Fibroblast of skin of scalp (primary cell): ENCODE data around the gene MPZL1.
"Not testable (repeated sequence)": the region's sequence is repeated elsewhere in the genome, so short reads cannot be mapped to it uniquely, and the experiment has no call there.

Experiments
- DNase-seq: peaks from one replicate; pipeline ENCODE4 v3.0.0-alpha.2; 2013

MPZL1 gene

DNA sequence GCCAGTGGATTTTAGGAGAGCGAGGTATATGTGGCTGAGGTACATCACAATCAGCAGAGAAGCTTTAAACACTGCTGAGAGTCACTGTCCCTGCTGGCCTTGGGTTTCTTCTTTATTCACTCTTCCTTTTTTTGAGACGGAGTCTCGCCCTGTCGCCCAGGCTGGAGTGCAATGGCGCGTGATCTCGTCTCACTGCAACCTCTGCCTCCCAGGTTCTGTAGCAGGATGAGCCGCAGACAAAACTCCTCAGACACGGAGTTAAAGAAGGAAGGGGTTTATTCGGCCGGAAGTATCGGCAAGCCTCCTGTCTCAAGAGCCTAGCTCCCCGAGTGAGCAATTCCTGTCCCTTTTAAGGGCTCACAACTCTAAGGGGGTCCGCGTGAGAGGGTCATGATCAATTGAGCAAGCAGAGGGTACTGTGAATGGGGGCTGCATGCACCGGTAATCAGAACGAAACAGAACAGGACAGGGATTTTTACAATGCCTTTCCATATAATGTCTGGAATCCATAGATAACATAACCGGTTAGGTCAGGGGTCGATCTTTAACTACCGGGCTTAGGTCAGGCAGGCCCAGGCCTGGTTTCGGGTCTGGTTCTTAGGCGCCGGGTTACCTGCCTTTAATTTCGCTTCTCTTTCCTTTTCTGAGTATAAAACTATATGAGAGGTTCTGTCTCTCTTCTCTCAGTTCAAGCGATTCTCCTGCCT lies 1.9 kb upstream of the MPZL1 start:
- not testable (repeated sequence) for DNase-seq

DNA sequence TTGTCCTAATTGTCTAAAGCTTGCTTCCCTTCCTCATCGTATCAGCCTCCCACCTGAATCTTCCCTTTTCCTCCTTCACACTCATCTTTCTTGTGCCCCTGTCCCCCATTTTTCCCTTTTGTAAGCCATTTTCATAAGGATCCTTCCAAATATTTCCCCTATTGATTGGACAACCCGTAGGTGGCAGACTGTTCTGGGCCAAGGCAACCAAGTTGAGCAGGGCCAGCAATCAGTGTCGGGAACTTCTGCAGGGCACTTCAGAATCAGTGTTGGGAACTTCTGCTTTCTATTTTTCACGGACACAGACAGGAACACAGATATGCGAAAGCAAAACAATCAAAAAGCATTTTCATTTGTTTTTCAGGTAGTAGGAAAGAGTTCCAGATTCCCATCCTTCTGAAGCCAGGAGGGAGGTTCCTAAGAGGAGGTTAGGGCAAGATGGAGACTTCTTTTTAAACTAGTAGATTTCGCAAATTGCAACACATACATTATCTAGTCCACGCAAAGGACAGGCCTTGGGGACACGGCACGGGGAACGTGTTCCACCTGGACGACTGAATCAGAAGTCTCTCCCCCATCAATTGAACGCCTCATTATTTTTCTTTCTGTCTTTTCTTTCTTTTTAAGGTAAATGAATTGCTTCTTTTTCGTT lies 691 bp upstream of the MPZL1 start:
- peak; percentile 78 for DNase-seq

DNA sequence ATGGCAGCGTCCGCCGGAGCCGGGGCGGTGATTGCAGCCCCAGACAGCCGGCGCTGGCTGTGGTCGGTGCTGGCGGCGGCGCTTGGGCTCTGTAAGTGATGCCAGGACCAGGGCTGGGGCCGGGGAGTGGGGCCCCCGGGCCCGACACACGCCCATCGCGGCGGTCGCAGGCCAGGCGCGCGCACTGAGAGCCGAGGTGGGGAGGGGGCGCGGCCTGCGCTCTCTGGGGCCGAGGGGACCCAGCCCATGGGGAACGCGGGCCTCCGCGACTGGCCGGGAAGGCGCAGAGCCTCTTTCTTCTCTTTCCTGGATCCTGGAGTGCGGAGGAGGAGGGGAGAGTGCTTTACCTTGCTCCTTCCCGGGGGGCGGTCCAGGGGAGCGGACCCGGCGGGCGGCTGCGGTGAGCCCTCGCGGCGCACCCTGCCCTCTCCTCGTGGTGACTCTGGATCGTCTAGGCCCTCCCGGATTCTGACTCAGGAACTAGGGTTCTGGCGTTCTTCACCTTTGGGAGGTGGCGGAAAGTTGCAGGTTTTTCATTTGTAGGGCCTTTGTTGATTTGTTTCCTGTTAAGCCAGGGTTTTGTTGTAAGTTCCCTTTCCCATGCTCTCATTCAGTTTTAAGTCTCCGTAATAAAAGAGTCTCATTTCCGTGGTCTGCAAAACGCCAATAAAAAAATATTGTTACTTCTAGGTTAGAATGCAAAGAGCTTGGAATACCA lies 529 bp downstream of the MPZL1 start:
- no peak for DNase-seq

DNA sequence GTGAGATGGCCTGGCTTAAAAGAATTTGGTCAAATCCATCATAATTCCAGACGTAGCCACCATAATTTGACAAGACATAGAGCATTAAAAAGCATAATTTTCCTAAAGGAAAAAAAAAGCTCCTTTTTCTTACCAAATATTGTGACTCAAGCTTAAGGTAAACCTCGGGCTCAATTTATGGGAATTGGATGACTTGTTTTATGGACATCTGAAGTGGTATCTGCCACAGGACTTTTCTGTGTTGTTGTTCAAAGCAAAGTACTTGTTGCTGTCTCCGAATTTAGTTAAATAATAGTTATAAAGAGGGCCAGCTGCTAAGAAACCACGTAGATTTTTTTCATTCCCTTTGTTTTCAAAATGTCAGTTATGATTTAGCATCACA lies 1.1 kb downstream of the MPZL1 start:
- DNase-seq: no peak

DNA sequence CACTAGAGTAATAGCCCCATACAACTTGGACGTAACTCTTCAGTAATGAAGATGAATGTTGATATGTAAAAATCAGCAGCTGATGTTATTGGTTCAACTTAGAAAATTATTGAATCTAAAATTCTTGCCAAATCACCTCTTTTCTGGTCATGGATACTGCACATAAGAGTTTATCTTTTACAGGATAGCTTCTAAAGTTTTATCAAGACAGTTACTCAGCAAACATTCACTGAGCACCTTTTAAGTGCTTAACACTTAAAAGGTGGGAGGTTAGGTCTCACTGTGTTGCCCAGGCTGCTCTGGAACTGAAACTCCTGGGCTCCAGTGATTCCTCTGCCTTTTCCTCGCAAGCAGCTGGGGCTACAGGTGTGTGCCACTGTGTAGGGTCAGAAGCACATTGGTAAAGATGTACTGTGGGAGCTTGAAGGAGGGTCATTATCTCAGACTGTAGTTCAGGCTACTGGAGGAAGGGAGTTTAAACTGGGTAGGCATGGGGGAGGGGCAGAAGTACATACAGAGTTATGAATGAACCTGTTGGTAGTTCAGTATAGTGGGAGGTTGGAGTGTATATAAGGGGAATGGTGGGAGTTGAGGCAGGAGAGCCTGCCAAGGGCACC lies 2.0 kb downstream of the MPZL1 start:
- DNase-seq: no peak

DNA sequence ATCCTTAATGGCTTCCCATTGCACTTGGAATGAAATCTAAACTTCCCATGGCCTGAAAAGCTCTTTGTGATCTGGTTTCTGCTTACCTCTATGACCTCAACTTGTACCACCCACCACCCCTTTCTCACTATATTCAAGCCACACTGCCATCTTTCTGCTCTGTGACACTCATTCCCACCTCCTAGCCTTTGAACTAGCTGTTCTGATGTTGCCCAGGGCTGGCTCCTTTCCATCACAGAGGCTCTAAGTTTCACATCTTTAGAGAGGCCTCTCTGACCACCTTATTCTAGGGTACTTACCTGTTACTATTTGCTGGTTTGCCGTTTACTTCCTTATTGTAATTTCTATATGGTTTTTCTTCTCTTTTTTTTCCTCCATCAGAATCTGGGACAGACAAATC lies 4.2 kb downstream of the MPZL1 start:
- DNase-seq: no peak

DNA sequence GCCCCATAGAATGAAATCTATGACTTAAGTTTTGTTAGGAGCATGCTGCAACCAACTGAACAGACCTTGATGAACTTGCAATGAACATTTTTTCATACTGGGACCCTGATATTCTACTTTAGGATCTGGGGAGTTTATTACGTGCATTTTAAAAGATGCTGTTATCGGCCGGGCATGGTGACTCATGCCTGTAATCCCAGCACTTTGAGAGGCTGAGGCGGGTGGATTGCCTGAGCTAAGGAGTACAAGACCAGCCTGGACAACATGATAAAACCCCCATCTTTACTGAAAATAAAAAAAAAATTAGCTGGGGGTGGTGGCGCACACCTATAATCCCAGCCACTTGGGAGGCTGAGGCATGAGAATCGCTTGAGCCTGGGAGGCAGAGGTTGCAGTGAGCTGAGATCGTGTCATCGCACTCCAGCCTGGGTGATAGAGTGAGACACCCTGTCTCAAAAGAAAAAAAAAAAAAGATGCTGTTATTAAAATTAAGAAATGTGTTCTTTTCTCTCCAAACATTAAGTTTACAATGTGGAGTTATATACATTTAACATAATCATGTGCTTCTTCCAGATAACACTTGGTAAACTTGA lies 7.1 kb downstream of the MPZL1 start:
- DNase-seq: no peak

DNA sequence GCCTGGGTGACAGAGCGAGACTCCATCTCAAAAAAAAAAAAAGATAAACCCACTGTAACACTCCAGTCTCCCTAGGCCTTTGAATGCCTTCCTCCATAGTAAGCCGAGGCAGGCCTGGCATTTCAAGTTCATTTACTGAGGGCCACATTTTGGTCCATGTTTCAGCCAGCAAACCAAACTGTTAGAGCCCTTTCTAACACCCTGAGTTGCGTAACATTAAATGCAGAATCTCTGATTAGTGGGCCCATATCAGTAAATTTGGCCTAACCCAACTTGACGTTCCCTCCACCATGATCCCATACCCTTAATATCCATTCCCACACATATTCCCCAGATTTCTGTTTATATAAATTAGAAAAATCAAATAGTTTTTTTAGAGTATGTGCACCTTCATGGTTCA lies 12.4 kb downstream of the MPZL1 start:
- DNase-seq: no peak

DNA sequence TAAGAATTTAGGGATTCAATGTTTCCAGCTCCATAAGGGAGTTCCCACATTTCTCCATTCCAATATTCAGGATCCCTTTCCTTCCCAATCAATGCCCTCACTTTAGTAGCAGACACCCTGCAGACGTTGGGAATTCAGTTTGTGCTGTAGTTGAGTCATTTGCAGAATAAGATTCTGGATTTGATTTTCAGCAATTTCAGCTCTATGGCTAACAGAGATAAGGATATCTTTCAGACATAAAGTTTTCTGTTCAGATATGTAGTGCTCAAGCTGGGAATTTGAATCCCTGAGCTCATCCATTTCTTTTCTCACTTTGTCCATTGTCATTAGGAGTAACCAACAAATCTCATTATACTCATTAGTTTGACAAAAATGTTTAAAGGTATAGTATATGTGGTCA lies 13.1 kb downstream of the MPZL1 start:
- DNase-seq: no peak

DNA sequence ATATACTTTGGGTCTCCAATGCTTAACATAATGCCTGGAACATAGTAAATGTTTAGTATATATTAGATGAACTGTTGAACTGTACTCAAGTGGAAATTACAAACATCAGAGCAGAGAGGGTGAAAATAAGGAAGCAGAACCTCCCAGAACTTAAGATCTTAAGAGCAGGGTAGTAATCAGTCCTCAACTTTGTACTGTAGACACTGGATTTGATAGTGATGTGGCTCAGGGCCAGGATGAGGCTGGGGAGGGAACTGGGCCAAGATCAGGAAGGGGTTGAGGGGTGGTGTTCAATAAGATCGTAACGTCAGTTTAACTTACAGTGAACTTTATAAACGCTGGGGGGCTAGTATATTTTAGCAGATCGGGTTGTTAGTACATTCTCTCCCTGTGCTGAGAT lies 15.4 kb downstream of the MPZL1 start:
- no peak for DNase-seq

DNA sequence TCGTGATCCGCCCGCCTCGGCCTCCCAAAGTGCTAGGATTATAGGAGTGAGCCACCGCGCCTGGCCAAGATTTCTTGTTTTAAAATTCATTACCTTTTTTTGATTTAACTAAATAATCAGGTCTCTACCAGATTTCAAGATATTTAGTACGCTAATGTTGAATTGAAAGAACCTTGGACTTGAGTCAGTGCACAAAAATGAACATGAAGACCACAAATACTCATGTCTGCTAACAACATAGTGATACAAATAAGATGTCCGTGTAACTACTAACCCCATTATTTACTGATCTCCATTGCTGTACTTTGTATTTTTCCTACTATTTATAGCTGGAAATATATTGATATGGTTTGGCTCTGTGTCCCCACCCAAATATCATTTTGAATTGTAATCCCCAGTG lies 16.4 kb downstream of the MPZL1 start:
- no peak for DNase-seq

DNA sequence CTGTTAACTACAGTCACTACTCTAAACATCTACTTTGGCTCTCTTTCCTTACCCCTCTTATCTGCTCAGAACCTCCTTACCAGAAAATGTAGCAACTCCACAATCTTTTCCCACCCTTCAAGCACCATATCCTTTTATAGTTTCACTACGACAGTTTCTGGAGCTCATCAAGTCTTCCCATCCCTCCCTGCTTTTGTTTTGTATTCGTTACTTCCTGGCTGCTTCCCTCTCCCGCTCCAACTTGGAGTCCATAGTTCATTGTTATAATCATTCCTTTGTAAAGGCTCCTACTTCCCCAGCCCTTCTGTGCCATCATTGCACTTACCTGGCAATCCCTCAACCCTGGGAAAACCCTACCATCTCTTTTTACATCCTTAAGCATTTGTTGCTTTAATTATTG lies 18.0 kb downstream of the MPZL1 start:
- DNase-seq: no peak

DNA sequence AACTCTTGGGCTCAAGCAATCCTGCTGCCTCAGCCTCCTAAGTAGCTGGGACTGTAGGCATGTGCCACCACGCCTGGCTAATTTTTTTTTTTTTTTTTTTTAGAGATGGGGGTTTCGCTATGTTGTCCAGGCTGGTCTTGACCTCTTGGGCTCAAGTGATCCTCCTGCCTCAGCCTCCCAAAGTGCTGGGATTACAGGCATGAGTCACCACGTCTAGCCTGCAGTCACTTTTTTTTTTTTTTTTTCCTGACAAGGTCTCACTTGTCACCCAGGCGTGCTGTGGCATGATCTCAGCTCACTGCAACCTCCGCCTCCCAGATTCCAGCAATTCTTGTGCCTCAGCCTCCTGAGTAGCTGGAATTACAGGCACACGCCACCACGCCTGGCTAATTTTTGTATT lies 19.3 kb downstream of the MPZL1 start:
- not testable (repeated sequence) for DNase-seq

DNA sequence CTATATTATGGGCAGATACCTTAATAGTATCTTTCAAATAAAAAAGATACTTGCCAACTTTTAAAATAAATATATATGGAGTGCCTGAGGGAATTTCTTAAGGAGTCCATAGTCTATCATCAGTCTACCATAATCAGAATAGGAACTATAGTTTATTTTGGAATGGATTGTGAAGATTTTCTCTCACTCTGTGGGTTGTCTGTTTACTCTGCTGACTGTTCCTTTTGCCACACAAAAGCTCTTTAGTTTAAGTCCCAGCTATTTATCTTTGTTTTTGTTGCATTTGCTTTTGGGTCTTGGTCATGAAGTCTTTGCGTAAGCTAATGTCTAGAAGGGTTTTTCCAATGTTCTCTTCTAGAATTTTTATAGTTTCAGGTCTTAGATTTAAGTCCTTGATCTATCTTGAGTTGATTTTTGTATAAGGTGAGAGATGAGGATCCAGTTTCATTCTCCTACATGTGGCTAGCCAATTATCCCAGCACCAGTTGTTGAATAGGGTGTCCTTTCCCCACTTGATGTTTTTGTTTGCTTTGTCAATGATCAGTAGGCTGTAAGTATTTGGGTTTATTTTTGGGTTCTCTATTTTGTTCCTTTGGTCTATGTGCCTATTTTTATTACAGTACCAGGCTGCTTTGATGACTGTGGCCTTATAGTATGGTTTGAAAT lies 20.7 kb downstream of the MPZL1 start:
- DNase-seq: not testable (repeated sequence)

DNA sequence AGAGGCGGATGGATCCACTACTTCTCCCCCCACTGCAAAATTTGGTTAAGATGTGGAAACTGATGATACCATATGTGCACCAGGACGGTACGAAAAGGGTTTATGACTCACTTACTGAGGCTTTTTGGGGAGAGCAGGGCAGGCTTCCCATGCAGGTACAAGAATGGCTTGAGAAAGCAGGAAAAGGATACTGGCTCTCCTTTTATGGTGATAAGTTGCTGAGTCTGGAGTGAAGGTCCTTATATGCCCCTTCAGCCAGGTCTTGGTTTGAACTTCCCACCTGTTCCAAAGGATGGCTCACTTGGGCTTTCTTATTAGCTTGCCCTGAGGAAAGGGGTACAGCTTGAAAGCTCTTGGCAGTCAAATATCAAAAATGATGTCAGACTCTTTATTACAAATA lies 23.1 kb downstream of the MPZL1 start:
- DNase-seq: no peak

DNA sequence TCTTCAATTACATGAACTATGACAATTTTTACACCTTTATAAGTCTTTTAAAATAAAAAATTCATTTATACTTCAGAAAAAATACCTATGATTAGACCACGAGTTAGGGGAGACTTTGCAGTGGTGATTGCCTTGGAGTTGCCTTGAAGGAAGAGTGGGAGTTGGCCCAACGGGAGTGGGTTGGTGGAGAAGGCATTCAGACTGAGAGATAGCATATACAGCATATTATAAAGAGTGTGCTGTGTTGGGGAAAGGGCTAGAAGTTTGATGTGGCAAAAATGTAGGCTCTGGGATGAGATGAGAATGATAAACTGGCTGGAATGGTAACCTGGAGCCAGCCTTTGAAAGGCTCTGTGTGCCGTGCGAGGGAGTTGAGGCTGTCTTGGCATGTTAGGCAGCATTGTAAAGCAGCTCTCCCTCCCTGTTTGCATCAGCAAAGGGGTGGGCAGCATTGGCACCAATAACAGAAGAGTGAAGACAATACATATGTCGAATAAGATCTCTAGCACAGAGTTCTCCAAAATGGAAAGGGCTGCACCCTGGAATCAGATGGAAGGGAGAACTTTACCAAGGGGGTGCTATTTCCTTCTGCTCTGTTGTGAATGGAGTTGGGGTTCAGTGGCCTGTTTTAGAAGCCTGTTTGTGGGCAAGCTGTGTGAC lies 24.4 kb downstream of the MPZL1 start:
- no peak for DNase-seq

DNA sequence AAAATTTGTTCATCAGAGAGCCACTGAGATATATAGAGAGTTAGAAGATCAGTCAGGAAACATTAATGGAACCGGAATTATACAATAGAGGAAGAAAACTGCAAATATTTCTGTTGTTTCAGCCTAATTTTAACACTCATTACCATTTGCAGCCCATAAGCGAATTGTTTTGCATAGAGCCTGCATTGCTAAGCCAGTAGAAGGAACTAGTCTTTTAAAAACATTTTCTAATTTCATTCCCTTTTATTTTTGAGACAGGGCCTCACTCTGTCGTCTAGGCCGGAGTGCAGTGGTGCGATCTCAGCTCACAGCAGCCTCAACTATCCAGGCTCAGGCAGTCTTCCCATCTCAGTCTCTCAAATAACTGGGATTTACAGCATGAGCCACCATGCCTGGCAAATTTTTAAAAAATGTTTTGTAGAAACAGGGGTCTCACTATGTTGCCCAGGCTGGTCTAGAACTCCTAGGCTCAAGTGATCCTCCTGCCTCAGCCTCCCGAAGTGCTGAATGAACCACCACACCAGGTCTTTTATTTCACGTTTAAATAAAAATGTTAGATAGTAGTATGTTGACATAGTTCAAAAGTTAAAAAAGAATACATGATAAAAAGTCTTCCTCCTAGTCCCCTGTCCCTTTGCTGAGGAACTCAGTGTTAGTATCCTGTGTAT lies 25.3 kb downstream of the MPZL1 start:
- no peak for DNase-seq

DNA sequence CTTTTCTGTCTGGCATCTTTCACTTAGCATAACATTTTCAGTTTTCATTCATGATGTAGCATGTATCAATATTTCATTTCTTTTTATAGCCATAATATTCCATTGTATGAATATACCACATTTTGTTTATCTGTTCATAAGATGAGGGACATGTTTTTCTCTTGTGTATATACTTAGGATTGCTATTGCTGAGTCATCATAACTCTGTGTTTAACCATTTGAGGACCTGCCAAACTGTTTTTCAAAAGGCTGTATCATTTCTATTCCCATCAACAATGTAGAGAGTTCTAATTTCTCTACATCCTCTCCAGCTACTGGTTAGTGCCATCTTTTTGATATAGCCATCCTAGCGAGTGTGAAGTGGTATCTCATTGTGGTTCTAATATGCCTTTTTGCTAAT lies 26.2 kb downstream of the MPZL1 start:
- DNase-seq: peak; percentile 27

DNA sequence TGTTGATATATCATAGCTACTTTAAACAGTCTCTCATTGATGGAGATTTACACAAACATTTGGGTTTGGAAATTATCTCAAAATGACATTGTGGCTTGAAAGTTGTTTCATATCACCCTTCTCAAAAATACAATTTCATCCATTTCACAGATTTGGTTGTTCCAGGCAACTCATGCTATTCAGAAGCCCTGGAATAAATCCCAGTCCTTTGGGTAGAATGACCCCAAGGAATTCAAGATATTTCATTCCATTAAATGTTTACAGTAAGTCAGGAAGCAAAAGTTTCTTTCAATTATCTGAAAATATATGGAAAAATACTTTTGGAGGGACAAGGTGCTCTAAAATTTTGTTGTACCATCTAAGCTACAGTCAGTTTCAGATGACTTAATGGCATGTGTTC lies 27.1 kb downstream of the MPZL1 start:
- peak; percentile 71 for DNase-seq

DNA sequence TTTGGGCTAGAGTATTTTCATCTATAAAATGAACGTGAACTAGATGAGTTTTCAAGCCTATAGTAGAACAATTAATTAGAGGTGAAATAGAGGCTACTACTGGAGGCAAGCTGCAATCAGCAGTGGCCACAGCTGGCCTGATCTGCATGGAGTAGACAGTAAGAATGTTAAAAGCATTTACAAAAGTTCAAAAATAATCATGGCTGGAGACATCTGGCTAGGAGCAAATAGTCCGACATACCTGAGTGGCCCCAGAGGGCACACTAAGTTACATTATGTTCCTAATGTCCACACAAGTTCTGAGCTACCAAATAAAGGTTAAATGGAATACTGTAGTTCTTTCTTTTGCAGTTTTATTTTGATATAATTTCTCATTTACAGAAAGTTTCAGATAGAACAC lies 28.0 kb downstream of the MPZL1 start:
- DNase-seq: no peak

DNA sequence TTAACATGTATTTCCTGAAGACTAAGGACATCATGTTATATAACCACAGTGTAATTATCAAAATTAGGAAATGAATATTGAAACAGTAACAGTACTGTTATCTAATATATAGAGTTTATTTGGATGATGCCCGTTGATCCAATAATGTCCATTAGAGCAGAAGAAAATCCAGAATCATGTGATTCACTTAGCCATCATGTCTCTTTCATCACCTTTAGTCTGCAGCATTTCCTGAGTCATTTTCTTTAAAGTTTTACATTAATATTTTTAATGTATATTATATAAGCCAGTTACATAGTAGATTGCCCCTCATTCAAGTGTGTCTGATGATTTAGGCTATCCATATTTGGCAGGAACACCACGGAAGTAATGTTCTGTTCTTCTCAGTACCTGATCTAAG lies 28.9 kb downstream of the MPZL1 start:
- no peak for DNase-seq

DNA sequence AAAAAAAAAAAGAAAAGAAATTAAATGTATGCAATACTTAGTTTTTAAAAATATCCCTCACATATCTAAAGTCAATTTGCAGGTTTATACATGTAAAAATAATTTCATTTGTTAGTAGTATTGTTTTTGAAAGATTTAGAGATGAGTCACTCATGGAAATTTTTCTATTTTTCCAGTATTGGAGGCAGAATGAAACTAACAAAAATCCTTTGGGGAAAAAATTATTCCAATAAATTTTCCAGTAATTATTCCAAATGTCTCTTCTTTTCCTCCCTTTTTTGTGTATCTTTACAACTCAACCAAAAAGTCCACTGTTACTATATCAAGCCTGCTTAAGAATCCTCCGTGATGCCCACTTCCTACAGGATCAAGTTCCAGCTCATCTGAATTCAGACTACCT lies 29.9 kb downstream of the MPZL1 start:
- DNase-seq: no peak
